CD14-positive monocyte (primary cell): ENCODE measurements around the gene ZNF804B. TPM values are rescaled to one million over a fixed set of nuclear protein-coding genes. Genes with fewer than 3 reads are reported as not detected.

Source experiments
- DNase-seq, 3 donors: peaks; one replicate each; pipeline ENCODE4 v3.0.0-alpha.2; 2011 to 2022
- H2AFZ ChIP-seq: 2 replicates; pipeline ENCODE4 v1.6.0; 2012; ENCODE audit warnings: mild to moderate bottlenecking, low read depth, low read length, inconsistent platforms; ENCODE audit not compliant: insufficient read depth, poor library complexity, severe bottlenecking
- H3K27ac ChIP-seq, 2 donors: 1 replicate in 1 of 2; 2 replicates in 1 of 2; pipeline ENCODE4 v1.5.1; 2012 to 2013; ENCODE audit warnings: low read length in 2 of 2, control low read depth in 1 of 2, inconsistent platforms in 1 of 2, low read depth in 1 of 2, mild to moderate bottlenecking in 1 of 2
- H3K27me3 ChIP-seq, 2 donors: one replicate each; pipeline versions ENCODE4 v1.6.0 to v1.6.1; 2011 to 2013; ENCODE audit warnings: low read length in 2 of 2; ENCODE audit not compliant: control insufficient read depth in 2 of 2, insufficient read depth in 2 of 2
- H3K36me3 ChIP-seq, 2 donors: replicated peaks in 1 of 2; 1 replicate in 1 of 2; 2 replicates in 1 of 2; pipeline versions ENCODE4 v1.5.1 to v1.6.1; 2012 to 2013; ENCODE audit warnings: low read length in 2 of 2, control low read depth in 1 of 2, inconsistent platforms in 1 of 2, mild to moderate bottlenecking in 1 of 2; ENCODE audit not compliant: insufficient read depth in 2 of 2, control insufficient read depth in 1 of 2
- H3K4me1 ChIP-seq, 2 donors: 1 replicate in 1 of 2; 2 replicates in 1 of 2; pipeline versions ENCODE4 v1.5.1 to v1.6.1; 2012 to 2013; ENCODE audit warnings: low read length in 2 of 2, control low read depth in 1 of 2, inconsistent platforms in 1 of 2, mild to moderate bottlenecking in 1 of 2, moderate library complexity in 1 of 2; ENCODE audit not compliant: insufficient read depth in 2 of 2, control insufficient read depth in 1 of 2
- H3K4me2 ChIP-seq: replicated peaks from 2 replicates; pipeline ENCODE3; 2012; ENCODE audit warnings: low read length, moderate library complexity, mild to moderate bottlenecking; ENCODE audit not compliant: poor library complexity, severe bottlenecking; ENCODE audit errors: extremely low read depth
- H3K4me3 ChIP-seq, 3 experiments: fragments of 200-600 bp in 1 of 3; sonication (generic) in 1 of 3; replicated peaks in 1 of 3; 1 replicate in 2 of 3; 2 replicates in 1 of 3; pipeline ENCODE4 v1.5.1; 2011 to 2013; ENCODE audit warnings: low read length in 3 of 3, mild to moderate bottlenecking in 3 of 3, control low read depth in 2 of 3, low read depth in 2 of 3, inconsistent platforms in 1 of 3, moderate library complexity in 1 of 3
- H3K79me2 ChIP-seq: 2 replicates; pipeline ENCODE4 v1.6.0; 2012; ENCODE audit warnings: mild to moderate bottlenecking, control low read depth, inconsistent platforms, low read length, moderate library complexity; ENCODE audit not compliant: insufficient read depth
- H3K9ac ChIP-seq: 2 replicates; pipeline ENCODE4 v1.6.0; 2017; ENCODE audit warnings: low read length, mild to moderate bottlenecking; ENCODE audit not compliant: insufficient read depth, poor library complexity, severe bottlenecking
- H3K9me3 ChIP-seq, 2 donors: replicated peaks in 1 of 2; 1 replicate in 1 of 2; 2 replicates in 1 of 2; pipeline versions ENCODE4 v1.5.1 to v1.6.1; 2012 to 2013; ENCODE audit warnings: low read length in 2 of 2, control low read depth in 1 of 2; ENCODE audit not compliant: control insufficient read depth in 1 of 2, insufficient read depth in 1 of 2
- H4K20me1 ChIP-seq: 2 replicates; pipeline ENCODE4 v1.6.0; 2012; ENCODE audit warnings: mild to moderate bottlenecking, low read length, control low read depth, moderate library complexity; ENCODE audit not compliant: insufficient read depth
- H3K27ac Mint-ChIP-seq, 7 donors: one replicate each; pipeline ENCODE4 v1.8.0; 2020; ENCODE audit warnings: mild to moderate bottlenecking in 7 of 7, mixed read lengths in 7 of 7, moderate library complexity in 6 of 7, inconsistent platforms in 2 of 7
- H3K27me3 Mint-ChIP-seq, 3 donors: one replicate each; pipeline ENCODE4 v1.8.0; 2021 to 2022; ENCODE audit warnings: low read depth in 3 of 3, mild to moderate bottlenecking in 3 of 3, mixed read lengths in 3 of 3, moderate library complexity in 3 of 3, inconsistent platforms in 1 of 3
- H3K36me3 Mint-ChIP-seq, 2 donors: one replicate each; pipeline ENCODE4 v1.8.0; 2020; ENCODE audit warnings: mixed read lengths in 2 of 2, inconsistent platforms in 1 of 2, mild to moderate bottlenecking in 1 of 2
- H3K4me1 Mint-ChIP-seq: one replicate; pipeline ENCODE4 v1.8.0; 2020; ENCODE audit warnings: mild to moderate bottlenecking, mixed read lengths
- H3K4me3 Mint-ChIP-seq, 2 donors: one replicate each; pipeline ENCODE4 v1.8.0; 2020; ENCODE audit warnings: mild to moderate bottlenecking in 2 of 2, mixed read lengths in 2 of 2, moderate library complexity in 1 of 2
- H3K9me3 Mint-ChIP-seq, 7 donors: one replicate each; pipeline ENCODE4 v1.8.0; 2020 to 2022; ENCODE audit warnings: mixed read lengths in 7 of 7, mild to moderate bottlenecking in 6 of 7, moderate library complexity in 6 of 7, inconsistent platforms in 2 of 7
- WGBS: methylation state at CpG from one replicate; pipeline ENCODE4 v1.1.5; 2013; ENCODE audit warnings: missing lambda C conversion rate; ENCODE audit not compliant: insufficient coverage; 5-methylcytosine and 5-hydroxymethylcytosine counted together
- intact Hi-C, 2 donors: fragments of 100-400 bp; cut with micrococcal nuclease; formaldehyde crosslinking; loops; one replicate each; pipeline versions ENCODE4 v1.15.0 to v1.15.1; 2023
- polyA plus RNA-seq, 3 donors: library from polyadenylated mRNA; depleted of rRNA in 1 of 3; unstranded in 2 of 3; stranded (reverse) in 1 of 3; fragments of 300-500 nt in 2 of 3; fragments of >200 nt in 1 of 3; fragmentation: Illumina TruSeq in 2 of 3; gene quantifications; 1 replicate in 2 of 3; 2 replicates in 1 of 3; pipeline ENCODE4 v1.2.3, GENCODE V29; 2012 to 2021
- TF ChIP-seq, protein P1 (sequence below): fragments of 200-600 bp; IDR thresholded peaks from one replicate; pipeline ENCODE4 v1.8.0; 2022; ENCODE audit warnings: antibody characterized with exemption, mild to moderate bottlenecking

The ZNF804B gene
- polyA plus RNA-seq, 3 donors, result not detected

DNA sequence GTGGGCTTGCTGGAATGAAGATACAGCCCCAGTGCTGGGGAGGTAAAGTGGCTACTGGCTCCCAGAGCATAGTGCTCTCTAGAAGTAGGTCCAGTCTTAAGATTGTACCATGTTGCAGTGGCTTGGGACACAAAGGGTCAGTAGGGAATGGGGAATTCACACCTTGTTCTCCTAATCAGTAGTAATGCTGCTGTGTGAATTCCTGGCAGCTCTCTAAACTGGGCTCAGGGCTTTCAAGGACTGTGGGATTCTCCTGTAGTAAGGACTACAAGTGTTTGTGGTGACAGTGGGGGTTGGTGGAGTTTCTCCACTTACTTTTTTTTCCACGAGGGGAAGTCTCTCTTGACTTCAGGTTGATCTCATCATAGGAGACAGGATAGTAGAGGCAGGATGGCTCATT lies 262.2 kb downstream of the ZNF804B start:
- Mint-ChIP-seq H3K27ac (no peak overlapping the region), H3K9me3 (peaks cover 0 to 10% (median 3%) of the 10 kb centered on the region in 7 donors), H3K4me1 (no peaks in the 10 kb centered on the region), H3K36me3 (no peaks in the 10 kb centered on the region), H3K4me3 (no peak overlapping the region), H3K27me3 (peaks cover 0 to 1% (median 0%) of the 10 kb centered on the region in 3 donors)
- Histone ChIP-seq H4K20me1 (no peaks in the 10 kb centered on the region), H3K4me2 (no peak overlapping the region), H3K36me3 (no peaks in the 10 kb centered on the region), H3K9me3 (peaks cover 0 to 4% of the 10 kb centered on the region in 2 donors), H2AFZ (no peak overlapping the region), H3K79me2 (no peaks in the 10 kb centered on the region), H3K9ac (no peak overlapping the region), H3K27me3 (no peaks in the 10 kb centered on the region), H3K4me1 (no peaks in the 10 kb centered on the region), H3K4me3 (no peak overlapping the region), H3K27ac (no peak overlapping the region)
- intact Hi-C loops, result no loop called here
- no CpG with 5 or more reads among the region's 1 CpG for WGBS
- TF ChIP-seq, protein P1, sequence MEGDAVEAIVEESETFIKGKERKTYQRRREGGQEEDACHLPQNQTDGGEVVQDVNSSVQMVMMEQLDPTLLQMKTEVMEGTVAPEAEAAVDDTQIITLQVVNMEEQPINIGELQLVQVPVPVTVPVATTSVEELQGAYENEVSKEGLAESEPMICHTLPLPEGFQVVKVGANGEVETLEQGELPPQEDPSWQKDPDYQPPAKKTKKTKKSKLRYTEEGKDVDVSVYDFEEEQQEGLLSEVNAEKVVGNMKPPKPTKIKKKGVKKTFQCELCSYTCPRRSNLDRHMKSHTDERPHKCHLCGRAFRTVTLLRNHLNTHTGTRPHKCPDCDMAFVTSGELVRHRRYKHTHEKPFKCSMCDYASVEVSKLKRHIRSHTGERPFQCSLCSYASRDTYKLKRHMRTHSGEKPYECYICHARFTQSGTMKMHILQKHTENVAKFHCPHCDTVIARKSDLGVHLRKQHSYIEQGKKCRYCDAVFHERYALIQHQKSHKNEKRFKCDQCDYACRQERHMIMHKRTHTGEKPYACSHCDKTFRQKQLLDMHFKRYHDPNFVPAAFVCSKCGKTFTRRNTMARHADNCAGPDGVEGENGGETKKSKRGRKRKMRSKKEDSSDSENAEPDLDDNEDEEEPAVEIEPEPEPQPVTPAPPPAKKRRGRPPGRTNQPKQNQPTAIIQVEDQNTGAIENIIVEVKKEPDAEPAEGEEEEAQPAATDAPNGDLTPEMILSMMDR, result no peak
- DNase-seq, result no peak

DNA sequence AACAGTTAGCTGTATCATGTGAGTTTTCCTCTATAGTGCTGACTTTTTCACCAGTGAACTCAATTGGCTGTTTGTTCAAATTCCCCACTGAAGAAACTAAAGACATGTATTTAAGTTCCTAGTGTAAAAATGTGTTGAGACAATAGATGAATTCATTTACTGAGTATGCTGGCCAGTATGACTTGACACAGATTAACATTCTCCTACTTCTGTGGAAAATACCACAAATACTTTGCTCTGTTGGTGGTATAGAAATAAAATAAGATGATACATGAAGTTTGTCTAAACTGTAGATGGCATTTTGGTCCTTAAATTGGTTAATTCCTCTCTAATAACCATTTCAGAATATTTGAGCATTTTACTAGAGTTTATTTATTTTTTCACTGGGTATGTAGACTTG lies 263.7 kb downstream of the ZNF804B start:
- H3K4me1 Mint-ChIP-seq, result no peaks in the 10 kb centered on the region
- peaks cover 0 to 10% (median 3%) of the 10 kb centered on the region in 7 donors for H3K9me3 Mint-ChIP-seq
- peaks cover 0 to 2% (median 1%) of the 10 kb centered on the region in 3 donors for H3K27me3 Mint-ChIP-seq
- TF ChIP-seq, protein P1, result no peak
- intact Hi-C loops, result no loop called here
- no peak overlapping the region for H2AFZ ChIP-seq
- no peaks in the 10 kb centered on the region for H3K79me2 ChIP-seq
- no peaks in the 10 kb centered on the region for H3K36me3 ChIP-seq
- no peaks in the 10 kb centered on the region for H3K27me3 ChIP-seq
- no peaks in the 10 kb centered on the region for H3K36me3 Mint-ChIP-seq
- no peaks in the 10 kb centered on the region for H4K20me1 ChIP-seq
- no peaks in the 10 kb centered on the region for H3K4me1 ChIP-seq
- no peak overlapping the region for H3K27ac ChIP-seq
- no peak for DNase-seq
- no peak overlapping the region for H3K9ac ChIP-seq
- no peak overlapping the region for H3K27ac Mint-ChIP-seq
- no peak overlapping the region for H3K4me3 Mint-ChIP-seq
- no peak overlapping the region for H3K4me2 ChIP-seq
- no peak overlapping the region for H3K4me3 ChIP-seq
- H3K9me3 ChIP-seq, result peaks cover 0 to 4% of the 10 kb centered on the region in 2 donors
